Keratinocyte (primary cell): ENCODE data around the gene ZFP3. TPM values are rescaled to one million over a fixed set of nuclear protein-coding genes. Genes with fewer than 3 reads are reported as not detected.
A peak's percentile ranks its signal among the peaks of the same experiment; 100 is the strongest.

Experiments
- DNase-seq: peaks from one replicate; pipeline ENCODE4 v3.0.0-alpha.2; 2011; ENCODE audit warnings: low read depth, missing footprints, low spot score
- FAIRE-seq: peaks from 2 replicates; lab custom pipeline; 2011; peaks lifted over from hg19 to GRCh38; lab: Jason Lieb, UNC
- H2AFZ ChIP-seq: 2 replicates; pipeline ENCODE4 v1.6.0; 2012; ENCODE audit warnings: low read length, control low read depth, inconsistent platforms; ENCODE audit not compliant: control insufficient read depth
- H3K27ac ChIP-seq: 2 replicates; pipeline ENCODE4 v1.5.1; 2011; ENCODE audit warnings: low read length; ENCODE audit not compliant: control insufficient read depth, insufficient read depth
- H3K27me3 ChIP-seq: 3 replicates; pipeline ENCODE4 v1.6.0; 2011; ENCODE audit warnings: low read length; ENCODE audit not compliant: control insufficient read depth, insufficient read depth; ENCODE audit errors: extremely low read depth
- H3K36me3 ChIP-seq, 2 experiments: 2 replicates in 1 of 2; 3 replicates in 1 of 2; pipeline ENCODE4 v1.5.1; 2011; ENCODE audit warnings: low read length in 2 of 2, mild to moderate bottlenecking in 1 of 2; ENCODE audit not compliant: control insufficient read depth in 2 of 2, insufficient read depth in 2 of 2; ENCODE audit errors: extremely low read depth in 1 of 2
- H3K4me1 ChIP-seq: 3 replicates; pipeline ENCODE4 v1.5.1; 2011; ENCODE audit warnings: low read length; ENCODE audit not compliant: control insufficient read depth, insufficient read depth; ENCODE audit errors: extremely low read depth
- H3K4me2 ChIP-seq: 3 replicates; pipeline ENCODE4 v1.6.0; 2011; ENCODE audit warnings: low read depth, low read length; ENCODE audit not compliant: control insufficient read depth, insufficient read depth; ENCODE audit errors: extremely low read depth
- H3K4me3 ChIP-seq, 3 experiments: fragments of 200-600 bp in 1 of 3; sonication (generic) in 1 of 3; 2 replicates in 2 of 3; 3 replicates in 1 of 3; pipeline ENCODE4 v1.5.1; 2011 to 2016; ENCODE audit warnings: low read length in 3 of 3, mild to moderate bottlenecking in 3 of 3, control low read depth in 2 of 3, inconsistent platforms in 1 of 3, low read depth in 1 of 3, mixed read lengths in 1 of 3, mixed run types in 1 of 3, moderate library complexity in 1 of 3; ENCODE audit not compliant: control insufficient read depth in 2 of 3, insufficient read depth in 2 of 3; ENCODE audit errors: extremely low read depth in 1 of 3
- H3K79me2 ChIP-seq: 2 replicates; pipeline ENCODE4 v1.6.0; 2012; ENCODE audit warnings: low read length; ENCODE audit not compliant: control insufficient read depth, insufficient read depth
- H3K9ac ChIP-seq: 3 replicates; pipeline ENCODE4 v1.6.0; 2011; ENCODE audit warnings: low read length; ENCODE audit not compliant: control insufficient read depth, insufficient read depth; ENCODE audit errors: extremely low read depth
- H3K9me1 ChIP-seq: 3 replicates; pipeline ENCODE4 v1.6.0; 2011; ENCODE audit warnings: low read length; ENCODE audit not compliant: control insufficient read depth, insufficient read depth; ENCODE audit errors: extremely low read depth
- H3K9me3 ChIP-seq: 2 replicates; pipeline ENCODE4 v1.5.1; 2012; ENCODE audit warnings: low read depth, low read length; ENCODE audit not compliant: control insufficient read depth
- H4K20me1 ChIP-seq: 3 replicates; pipeline ENCODE4 v1.6.0; 2011; ENCODE audit warnings: low read length; ENCODE audit not compliant: control insufficient read depth, insufficient read depth; ENCODE audit errors: extremely low read depth
- CTCF ChIP-seq, 3 experiments: IDR thresholded peaks in 1 of 3; conservative IDR thresholded peaks in 1 of 3; optimal IDR thresholded peaks in 1 of 3; 2 replicates in 2 of 3; 3 replicates in 1 of 3; pipeline versions ENCODE3 to v1.5.1; 2011; ENCODE audit warnings: low read length in 3 of 3, mild to moderate bottlenecking in 3 of 3, moderate library complexity in 2 of 3, control low read depth in 1 of 3, inconsistent platforms in 1 of 3; ENCODE audit not compliant: insufficient read depth in 2 of 3; ENCODE audit errors: extremely low read depth in 1 of 3
- EZH2 ChIP-seq: IDR thresholded peaks from one replicate; pipeline ENCODE4 v1.6.1; 2012; ENCODE audit warnings: inconsistent platforms, mild to moderate bottlenecking, low read length, moderate library complexity
- dilution Hi-C: fragments of 300-500 bp; cut with MboI; formaldehyde crosslinking; loops from one replicate; pipeline ENCODE4 v1.7.0; 2020; ENCODE audit warnings: low sequenced_read_pairs; ENCODE audit not compliant: extremely low pct_ligation_motif_present
- polyA plus RNA-seq, 5 experiments: library from polyadenylated mRNA; depleted of rRNA in 3 of 5; stranded (reverse) in 3 of 5; stranded (forward) in 1 of 5; unstranded in 1 of 5; fragments of >200 nt; gene quantifications; 1 replicate in 1 of 5; 2 replicates in 3 of 5; 3 replicates in 1 of 5; pipeline versions ENCODE4 v1.2.1 to v1.2.3, GENCODE V29; 2011 to 2012; ENCODE audit warnings: missing spikeins in 2 of 5, low read depth in 1 of 5, low replicate concordance in 1 of 5

Gene ZFP3
- polyA plus RNA-seq, 1 donor (not counting 4 experiments of a cell fraction or from before 2014, with no cell fraction given): 3.0 TPM

- H3K4me3 ChIP-seq: no peak overlapping the region
- TF ChIP-seq EZH2 (no peak), CTCF (optimal IDR thresholded peaks at IDR 0.05 in 1 of 3, IDR thresholded peaks at IDR 0.05 in 1 of 3, conservative IDR thresholded peaks at IDR 0.05 in 1 of 3; ENCODE audit: extremely low read depth in 1 of 3, insufficient read depth in 2 of 3, low read length in 3 of 3) (no peak)
- no peak for FAIRE-seq
Measured at GRCh38 chr17:5034651-5035050, 43.6 kb upstream of the ZFP3 start.

GRCh38 chr17:5035315-5035714 lies 43.0 kb upstream of the ZFP3 start, which contains the start of gene SLC52A1:
TSS of gene SLC52A1 (minus strand) at chr17:5035426. CDS start at chr17:5034606, 820 bp downstream.
- DNase-seq: no peak
- Histone ChIP-seq H3K4me1 (peaks cover 3% of the 10 kb centered on the region), H3K9me3 (no peaks in the 10 kb centered on the region), H4K20me1 (no peaks in the 10 kb centered on the region), H3K27me3 (no peaks in the 10 kb centered on the region), H3K9me1 (no peaks in the 10 kb centered on the region), H2AFZ (peak within 1 kb of the TSS; percentile 68), H3K4me2 (peak within 1 kb of the TSS; percentile 89), H3K27ac (no peak within 1 kb of the TSS), H3K36me3 (no peaks in the 10 kb centered on the region), H3K4me3 (peak within 1 kb of the TSS; percentile 45 to 66 (median 55)), H3K9ac (peak within 1 kb of the TSS; percentile 41), H3K79me2 (no peaks in the 10 kb centered on the region)
- no peak for TF ChIP-seq CTCF (optimal IDR thresholded peaks at IDR 0.05 in 1 of 3, IDR thresholded peaks at IDR 0.05 in 1 of 3, conservative IDR thresholded peaks at IDR 0.05 in 1 of 3; ENCODE audit: extremely low read depth in 1 of 3, insufficient read depth in 2 of 3, low read length in 3 of 3)
- no peak for TF ChIP-seq EZH2
- dilution Hi-C loops: no loop called here
- no peak for FAIRE-seq

More at GRCh38 chr17:5034651-5035050, 43.6 kb upstream of the ZFP3 start:
- Histone ChIP-seq H2AFZ (no peak overlapping the region), H3K27me3 (no peaks in the 10 kb centered on the region), H3K9me3 (no peaks in the 10 kb centered on the region), H3K4me2 (peak overlapping the region; percentile 89), H3K9me1 (no peaks in the 10 kb centered on the region), H4K20me1 (no peaks in the 10 kb centered on the region), H3K79me2 (no peaks in the 10 kb centered on the region), H3K36me3 (no peaks in the 10 kb centered on the region), H3K4me1 (peaks cover 3% of the 10 kb centered on the region), H3K9ac (no peak overlapping the region), H3K27ac (no peak overlapping the region)
- DNase-seq: no peak
- dilution Hi-C loops: no loop called here
